HEK293 (cell line): ENCODE data around the gene ARFIP2.

Experiments used
- CTCF ChIA-PET: fragments of 350-600 bp; formaldehyde crosslinking; extraction: SDS; loops from one replicate; lab custom pipeline; 2021; ENCODE audit warnings: antibody characterized with exemption; lab: Yijun Ruan, JAX
- POLR2A ChIA-PET: fragments of 300-600 bp; formaldehyde crosslinking; extraction: SDS; loops from one replicate; lab custom pipeline; 2020; ENCODE audit warnings: antibody characterized with exemption, inconsistent platforms; lab: Yijun Ruan, JAX
- H3K27ac ChIP-seq: fragments of 200-500 bp; sonication (Bioruptor generic); 2 replicates; pipeline ENCODE4 v1.5.1; 2014; ENCODE audit warnings: low read depth, low read length, control low read depth, inconsistent platforms; ENCODE audit errors: extremely low read depth
- H3K36me3 ChIP-seq, 2 experiments: fragments of 200-500 bp in 1 of 2; sonication (Bioruptor generic) in 1 of 2; 1 replicate in 1 of 2; 2 replicates in 1 of 2; pipeline ENCODE4 v1.5.1; 2014 to 2017; ENCODE audit warnings: inconsistent platforms in 2 of 2, low read length in 2 of 2; ENCODE audit not compliant: control insufficient read depth in 2 of 2, insufficient read depth in 1 of 2
- H3K4me1 ChIP-seq: fragments of 200-500 bp; sonication (Bioruptor generic); 2 replicates; pipeline ENCODE4 v1.5.1; 2014; ENCODE audit warnings: mild to moderate bottlenecking, low read length, inconsistent platforms; ENCODE audit not compliant: control insufficient read depth, insufficient read depth
- H3K4me3 ChIP-seq: 2 replicates; pipeline ENCODE4 v1.5.1; 2011; ENCODE audit warnings: low read depth, mild to moderate bottlenecking, control low read depth, low read length, moderate library complexity
- H3K9me3 ChIP-seq: fragments of 200-500 bp; sonication (Bioruptor generic); 2 replicates; pipeline ENCODE4 v1.5.1; 2014; ENCODE audit warnings: low read depth, low read length, inconsistent platforms; ENCODE audit not compliant: control insufficient read depth, insufficient read depth
- HOXD13 ChIP-seq: sonication (generic); formaldehyde crosslinking; IDR thresholded peaks from 2 replicates; pipeline ENCODE4 v1.8.0; 2022; ENCODE audit warnings: missing genetic modification reagents, borderline replicate concordance
- KLF17 ChIP-seq: fragments of 450-650 bp; formaldehyde crosslinking; IDR thresholded peaks from 2 replicates; pipeline ENCODE4 v1.5.1; 2016; ENCODE audit warnings: missing biosample characterization, missing genetic modification characterization
- OVOL3 ChIP-seq: fragments of 450-650 bp; formaldehyde crosslinking; IDR thresholded peaks from 2 replicates; pipeline ENCODE4 v1.5.1; 2016; ENCODE audit warnings: missing biosample characterization, missing genetic modification characterization
- PBX3 ChIP-seq: sonication (generic); formaldehyde crosslinking; IDR thresholded peaks from 2 replicates; pipeline ENCODE4 v1.8.1; 2022; ENCODE audit warnings: mild to moderate bottlenecking, moderate library complexity, missing genetic modification reagents
- PRDM10 ChIP-seq: fragments of 450-650 bp; formaldehyde crosslinking; IDR thresholded peaks from 2 replicates; pipeline ENCODE4 v1.5.1; 2016; ENCODE audit warnings: missing biosample characterization, missing genetic modification characterization
- PRDM6 ChIP-seq: fragments of 450-650 bp; formaldehyde crosslinking; IDR thresholded peaks from 2 replicates; pipeline ENCODE4 v1.5.1; 2017; ENCODE audit warnings: missing biosample characterization, missing genetic modification characterization
- SCRT1 ChIP-seq: fragments of 450-650 bp; formaldehyde crosslinking; IDR thresholded peaks from 2 replicates; pipeline ENCODE4 v1.5.1; 2016; ENCODE audit warnings: missing biosample characterization, missing genetic modification characterization, borderline replicate concordance
- TCF7L2 ChIP-seq: IDR thresholded peaks from 2 replicates; pipeline ENCODE4 v1.6.1; 2011; ENCODE audit warnings: low read depth, mild to moderate bottlenecking, inconsistent platforms, low read length, moderate library complexity, borderline replicate concordance
- YY2 ChIP-seq: fragments of 450-650 bp; formaldehyde crosslinking; IDR thresholded peaks from 2 replicates; pipeline ENCODE4 v1.5.1; 2016; ENCODE audit warnings: missing biosample characterization, missing genetic modification characterization
- ZFP3 ChIP-seq: fragments of 450-650 bp; formaldehyde crosslinking; IDR thresholded peaks from 2 replicates; pipeline ENCODE4 v1.5.1; 2016; ENCODE audit warnings: low read depth, missing biosample characterization, missing genetic modification characterization
- ZNF10 ChIP-seq: fragments of 450-650 bp; formaldehyde crosslinking; IDR thresholded peaks from 2 replicates; pipeline ENCODE4 v1.5.1; 2017; ENCODE audit warnings: missing biosample characterization, missing genetic modification characterization
- ZNF114 ChIP-seq: fragments of 450-650 bp; formaldehyde crosslinking; IDR thresholded peaks from 2 replicates; pipeline ENCODE4 v1.5.0; 2017; ENCODE audit warnings: missing biosample characterization, missing genetic modification characterization
- ZNF138 ChIP-seq: fragments of 450-650 bp; formaldehyde crosslinking; IDR thresholded peaks from 2 replicates; pipeline ENCODE4 v1.5.1; 2016; ENCODE audit warnings: missing biosample characterization, missing genetic modification characterization, borderline replicate concordance
- ZNF202 ChIP-seq: fragments of 450-650 bp; formaldehyde crosslinking; IDR thresholded peaks from 2 replicates; pipeline ENCODE4 v1.5.1; 2016; ENCODE audit warnings: missing biosample characterization, missing genetic modification characterization, borderline replicate concordance
- ZNF449 ChIP-seq: fragments of 450-650 bp; formaldehyde crosslinking; IDR thresholded peaks from 2 replicates; pipeline ENCODE4 v1.5.1; 2017; ENCODE audit warnings: missing biosample characterization, mild to moderate bottlenecking, missing genetic modification characterization, moderate library complexity
- ZNF501 ChIP-seq: fragments of 450-650 bp; formaldehyde crosslinking; IDR thresholded peaks from 2 replicates; pipeline ENCODE4 v1.5.1; 2016; ENCODE audit warnings: missing biosample characterization, missing genetic modification characterization
- ZNF510 ChIP-seq: fragments of 450-650 bp; formaldehyde crosslinking; IDR thresholded peaks from 2 replicates; pipeline ENCODE4 v1.5.1; 2018; ENCODE audit warnings: mild to moderate bottlenecking, missing genetic modification characterization, missing biosample characterization; ENCODE audit not compliant: insufficient replicate concordance
- ZNF529 ChIP-seq: fragments of 450-650 bp; formaldehyde crosslinking; IDR thresholded peaks from 2 replicates; pipeline ENCODE4 v1.5.1; 2017; ENCODE audit warnings: missing genetic modification characterization, missing biosample characterization; ENCODE audit not compliant: insufficient replicate concordance
- ZNF561 ChIP-seq: fragments of 450-650 bp; IDR thresholded peaks from 2 replicates; pipeline ENCODE4 v1.5.1; 2018; ENCODE audit warnings: missing biosample characterization, missing genetic modification characterization, borderline replicate concordance
- ZNF645 ChIP-seq: fragments of 450-650 bp; formaldehyde crosslinking; IDR thresholded peaks from 2 replicates; pipeline ENCODE4; 2016; ENCODE audit warnings: missing biosample characterization, missing genetic modification characterization
- ZNF658 ChIP-seq: fragments of 450-650 bp; formaldehyde crosslinking; IDR thresholded peaks from 2 replicates; pipeline ENCODE4; 2016; ENCODE audit warnings: missing biosample characterization, missing genetic modification characterization
- ZNF777 ChIP-seq: fragments of 450-650 bp; formaldehyde crosslinking; IDR thresholded peaks from 2 replicates; pipeline ENCODE4 v1.5.1; 2017; ENCODE audit warnings: missing biosample characterization, missing genetic modification characterization, borderline replicate concordance
- ZNF785 ChIP-seq: fragments of 450-650 bp; formaldehyde crosslinking; IDR thresholded peaks from 2 replicates; pipeline ENCODE4 v1.5.1; 2016; ENCODE audit warnings: missing biosample characterization, missing genetic modification characterization

ARFIP2 gene

GRCh38 chr11:6504166-6504565 lies 23.0 kb upstream of the ARFIP2 start:
- Histone ChIP-seq H3K36me3 (peaks cover 0 to 14% of the 10 kb centered on the region in 2 experiments; a peak in 1 of 3 replicates), H3K4me1 (no peaks in the 10 kb centered on the region), H3K4me3 (no peak overlapping the region)
- ChIA-PET CTCF (interaction anchor here (0.9 to 8.4 kb wide), 9 partner anchors 9 to 126 kb away, joined by 3 to 130 read pairs (median 8); partner anchors contain the start of gene HPX), POLR2A (no interaction called here)
- TF ChIP-seq OVOL3 (tag by site-specific recombination) (no peak), ZNF10 (tag by site-specific recombination) (no peak), ZNF449 (no peak), ZNF114 (tag by site-specific recombination) (no peak), PRDM6 (tag by site-specific recombination) (no peak), ZNF510 (tag by site-specific recombination) (no peak), KLF17 (tag by site-specific recombination) (no peak)
- TF ChIP-seq, all 188 proteins: peak for 0
- H3K27ac ChIP-seq, result no peak overlapping the region
- no peaks in the 10 kb centered on the region for H3K9me3 ChIP-seq

- Histone ChIP-seq H3K9me3 (no peaks in the 10 kb centered on the region), H3K27ac (no peak overlapping the region), H3K4me3 (no peak overlapping the region), H3K36me3 (peaks cover 0 to 24% of the 10 kb centered on the region in 2 experiments; a peak in 1 of 3 replicates), H3K4me1 (no peaks in the 10 kb centered on the region)
- CTCF ChIA-PET, result no interaction called here
- POLR2A ChIA-PET, result no interaction called here
- TF ChIP-seq TCF7L2 (no peak), ZNF645 (tag by site-specific recombination) (no peak), ZNF114 (tag by site-specific recombination) (no peak), PBX3 (no peak), ZNF449 (no peak), YY2 (tag by site-specific recombination) (no peak), PRDM10 (tag by site-specific recombination) (no peak), HOXD13 (CRISPR knock-in tag) (no peak), SCRT1 (no peak), ZNF561 (tag by site-specific recombination) (no peak), ZNF777 (tag by site-specific recombination) (no peak), ZNF501 (tag by site-specific recombination) (no peak), ZNF529 (no peak), ZNF202 (no peak), ZFP3 (no peak), ZNF785 (no peak), ZNF658 (no peak), ZNF138 (tag by site-specific recombination) (no peak)
Observed at GRCh38 chr11:6502382-6502781, 21.3 kb upstream of the ARFIP2 start.
